ENCODE measurements around the gene WDR81.

DNA sequence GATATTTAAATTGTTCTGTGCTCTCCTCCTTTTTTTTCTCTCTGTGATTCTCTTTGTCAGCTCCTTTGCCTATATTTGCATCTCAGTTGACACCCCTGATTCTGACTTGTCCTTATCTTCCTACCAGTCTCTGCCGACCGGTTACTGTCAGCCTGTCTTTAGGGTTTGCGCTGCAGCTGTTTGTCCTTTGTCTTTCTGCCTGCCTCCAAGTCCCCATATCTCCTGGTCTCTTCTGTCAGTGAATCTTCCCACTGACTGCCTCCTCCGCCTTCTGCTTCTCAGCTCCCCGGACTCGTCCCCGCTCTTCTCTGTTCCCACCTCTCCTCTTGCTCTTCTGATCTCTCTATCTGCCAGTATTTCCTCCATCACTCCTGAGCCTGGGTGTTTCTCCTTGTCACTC is 19.5 kb upstream of the WDR81 start:
- TF ChIP-seq EZH2 (IDR thresholded peaks at IDR 0.05; ENCODE audit: low read depth, unreplicated experiment) (no peak), CTCF (conservative IDR thresholded peaks at IDR 0.05; ENCODE audit: low read depth in 2 of 2) (no peak), POLR2AphosphoS5 (IDR thresholded peaks at IDR 0.05; ENCODE audit: low read depth) (no peak), JUNB (IDR thresholded peaks at IDR 0.05; ENCODE audit: unreplicated experiment) (no peak), REST (IDR thresholded peaks at IDR 0.05; ENCODE audit: unreplicated experiment) (no peak), ETS1 (IDR thresholded peaks at IDR 0.05) (no peak), STAT1 (IDR thresholded peaks at IDR 0.05; ENCODE audit: unreplicated experiment) (no peak), ZNF331 (CRISPR knock-in tag; IDR thresholded peaks at IDR 0.05; ENCODE audit: low read depth) (no peak)
- TF ChIP-seq, protein P1, sequence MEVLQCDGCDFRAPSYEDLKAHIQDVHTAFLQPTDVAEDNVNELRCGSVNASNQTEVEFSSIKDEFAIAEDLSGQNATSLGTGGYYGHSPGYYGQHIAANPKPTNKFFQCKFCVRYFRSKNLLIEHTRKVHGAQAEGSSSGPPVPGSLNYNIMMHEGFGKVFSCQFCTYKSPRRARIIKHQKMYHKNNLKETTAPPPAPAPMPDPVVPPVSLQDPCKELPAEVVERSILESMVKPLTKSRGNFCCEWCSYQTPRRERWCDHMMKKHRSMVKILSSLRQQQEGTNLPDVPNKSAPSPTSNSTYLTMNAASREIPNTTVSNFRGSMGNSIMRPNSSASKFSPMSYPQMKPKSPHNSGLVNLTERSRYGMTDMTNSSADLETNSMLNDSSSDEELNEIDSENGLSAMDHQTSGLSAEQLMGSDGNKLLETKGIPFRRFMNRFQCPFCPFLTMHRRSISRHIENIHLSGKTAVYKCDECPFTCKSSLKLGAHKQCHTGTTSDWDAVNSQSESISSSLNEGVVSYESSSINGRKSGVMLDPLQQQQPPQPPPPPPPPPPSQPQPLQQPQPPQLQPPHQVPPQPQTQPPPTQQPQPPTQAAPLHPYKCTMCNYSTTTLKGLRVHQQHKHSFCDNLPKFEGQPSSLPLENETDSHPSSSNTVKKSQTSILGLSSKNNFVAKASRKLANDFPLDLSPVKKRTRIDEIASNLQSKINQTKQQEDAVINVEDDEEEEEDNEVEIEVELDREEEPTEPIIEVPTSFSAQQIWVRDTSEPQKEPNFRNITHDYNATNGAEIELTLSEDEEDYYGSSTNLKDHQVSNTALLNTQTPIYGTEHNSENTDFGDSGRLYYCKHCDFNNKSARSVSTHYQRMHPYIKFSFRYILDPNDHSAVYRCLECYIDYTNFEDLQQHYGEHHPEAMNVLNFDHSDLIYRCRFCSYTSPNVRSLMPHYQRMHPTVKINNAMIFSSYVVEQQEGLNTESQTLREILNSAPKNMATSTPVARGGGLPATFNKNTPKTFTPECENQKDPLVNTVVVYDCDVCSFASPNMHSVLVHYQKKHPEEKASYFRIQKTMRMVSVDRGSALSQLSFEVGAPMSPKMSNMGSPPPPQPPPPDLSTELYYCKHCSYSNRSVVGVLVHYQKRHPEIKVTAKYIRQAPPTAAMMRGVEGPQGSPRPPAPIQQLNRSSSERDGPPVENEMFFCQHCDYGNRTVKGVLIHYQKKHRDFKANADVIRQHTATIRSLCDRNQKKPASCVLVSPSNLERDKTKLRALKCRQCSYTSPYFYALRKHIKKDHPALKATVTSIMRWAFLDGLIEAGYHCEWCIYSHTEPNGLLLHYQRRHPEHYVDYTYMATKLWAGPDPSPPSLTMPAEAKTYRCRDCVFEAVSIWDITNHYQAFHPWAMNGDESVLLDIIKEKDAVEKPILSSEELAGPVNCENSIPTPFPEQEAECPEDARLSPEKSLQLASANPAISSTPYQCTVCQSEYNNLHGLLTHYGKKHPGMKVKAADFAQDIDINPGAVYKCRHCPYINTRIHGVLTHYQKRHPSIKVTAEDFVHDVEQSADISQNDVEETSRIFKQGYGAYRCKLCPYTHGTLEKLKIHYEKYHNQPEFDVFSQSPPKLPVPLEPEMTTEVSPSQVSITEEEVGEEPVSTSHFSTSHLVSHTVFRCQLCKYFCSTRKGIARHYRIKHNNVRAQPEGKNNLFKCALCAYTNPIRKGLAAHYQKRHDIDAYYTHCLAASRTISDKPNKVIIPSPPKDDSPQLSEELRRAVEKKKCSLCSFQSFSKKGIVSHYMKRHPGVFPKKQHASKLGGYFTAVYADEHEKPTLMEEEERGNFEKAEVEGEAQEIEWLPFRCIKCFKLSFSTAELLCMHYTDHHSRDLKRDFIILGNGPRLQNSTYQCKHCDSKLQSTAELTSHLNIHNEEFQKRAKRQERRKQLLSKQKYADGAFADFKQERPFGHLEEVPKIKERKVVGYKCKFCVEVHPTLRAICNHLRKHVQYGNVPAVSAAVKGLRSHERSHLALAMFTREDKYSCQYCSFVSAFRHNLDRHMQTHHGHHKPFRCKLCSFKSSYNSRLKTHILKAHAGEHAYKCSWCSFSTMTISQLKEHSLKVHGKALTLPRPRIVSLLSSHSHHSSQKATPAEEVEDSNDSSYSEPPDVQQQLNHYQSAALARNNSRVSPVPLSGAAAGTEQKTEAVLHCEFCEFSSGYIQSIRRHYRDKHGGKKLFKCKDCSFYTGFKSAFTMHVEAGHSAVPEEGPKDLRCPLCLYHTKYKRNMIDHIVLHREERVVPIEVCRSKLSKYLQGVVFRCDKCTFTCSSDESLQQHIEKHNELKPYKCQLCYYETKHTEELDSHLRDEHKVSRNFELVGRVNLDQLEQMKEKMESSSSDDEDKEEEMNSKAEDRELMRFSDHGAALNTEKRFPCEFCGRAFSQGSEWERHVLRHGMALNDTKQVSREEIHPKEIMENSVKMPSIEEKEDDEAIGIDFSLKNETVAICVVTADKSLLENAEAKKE (CRISPR knock-in tag; IDR thresholded peaks at IDR 0.05), result no peak
